Spleen (tissue), 11 donors: ENCODE data around the gene PAPPA2. TPM values are rescaled to one million over a fixed set of nuclear protein-coding genes. Genes with fewer than 3 reads are reported as not detected.

Experiments
- DNase-seq: peaks from one replicate; pipeline ENCODE4 v3.0.0-alpha.2; 2020
- H3K27ac ChIP-seq, 8 donors: fragments of 200-600 bp; sonication (generic) in 7 of 8; 1 replicate in 4 of 8; 2 replicates in 4 of 8; pipeline versions ENCODE4 v1.5.0 to v1.8.0; 2016 to 2021; ENCODE audit warnings: inconsistent platforms in 4 of 8, mild to moderate bottlenecking in 4 of 8, moderate library complexity in 1 of 8
- H3K27me3 ChIP-seq, 7 donors: fragments of 200-600 bp; sonication (generic) in 6 of 7; replicated peaks in 1 of 7; 1 replicate in 4 of 7; 2 replicates in 3 of 7; pipeline versions ENCODE4 v1.5.0 to v1.8.0; 2016 to 2021; ENCODE audit warnings: inconsistent platforms in 3 of 7, mild to moderate bottlenecking in 1 of 7
- H3K36me3 ChIP-seq, 6 donors: fragments of 200-600 bp; sonication (generic) in 5 of 6; 1 replicate in 4 of 6; 2 replicates in 2 of 6; pipeline versions ENCODE4 v1.5.0 to v1.8.0; 2016 to 2021; ENCODE audit warnings: inconsistent platforms in 2 of 6
- H3K4me1 ChIP-seq, 6 donors: fragments of 200-600 bp; sonication (generic) in 5 of 6; 1 replicate in 3 of 6; 2 replicates in 3 of 6; pipeline versions ENCODE4 v1.5.0 to v1.8.0; 2016 to 2021; ENCODE audit warnings: inconsistent platforms in 3 of 6
- H3K4me3 ChIP-seq, 8 donors: fragments of 200-600 bp; sonication (generic) in 7 of 8; 1 replicate in 4 of 8; 2 replicates in 4 of 8; pipeline versions ENCODE4 v1.5.0 to v1.8.0; 2016 to 2021; ENCODE audit warnings: inconsistent platforms in 4 of 8, mild to moderate bottlenecking in 4 of 8, moderate library complexity in 2 of 8
- H3K9me3 ChIP-seq, 8 donors: fragments of 200-600 bp; sonication (generic) in 7 of 8; 1 replicate in 4 of 8; 2 replicates in 4 of 8; pipeline versions ENCODE4 v1.5.0 to v1.8.0; 2016 to 2021; ENCODE audit warnings: inconsistent platforms in 4 of 8
- POLR2A ChIP-seq, 3 donors: fragments of 450-650 bp; IDR thresholded peaks; one replicate each; pipeline ENCODE4 v1.5.1; 2017; ENCODE audit warnings: antibody characterized with exemption in 3 of 3, mild to moderate bottlenecking in 1 of 3
- POLR2AphosphoS5 ChIP-seq, 3 donors: sonication (generic); formaldehyde crosslinking; IDR thresholded peaks; one replicate each; pipeline ENCODE4 v1.5.1; 2017; ENCODE audit warnings: antibody characterized with exemption in 3 of 3
- WGBS, 5 donors: extraction: QIAGEN DNeasy Blood & Tissue Kit in 3 of 5; methylation state at CpG; one replicate each; pipeline versions ENCODE4 v1.1.5 to v1.1.7; 2013 to 2018; 5-methylcytosine and 5-hydroxymethylcytosine counted together
- intact Hi-C: fragments of 100-400 bp; cut with DNase I; formaldehyde crosslinking; loops from one replicate; pipeline ENCODE4 v1.15.0; 2023; ENCODE audit warnings: low total_unique reads
- polyA plus RNA-seq, 3 donors: library from polyadenylated mRNA; stranded (reverse); fragments of 200-250 nt; gene quantifications; one replicate each; pipeline ENCODE4 v1.2.1, GENCODE V29; 2013
- total RNA-seq, 7 donors: library from RNA; depleted of rRNA in 3 of 7; stranded (reverse); fragments of >200 nt in 3 of 7; fragmentation: NEBNext Ultra II Directional in 4 of 7; extraction: Animal tissue kit (Norgen Biotek cat#: 25700) in 4 of 7; gene quantifications; one replicate each; pipeline versions ENCODE4 v1.1.0 to v1.2.1, GENCODE V29; 2016 to 2021
- TF ChIP-seq, protein P1 (sequence below), 11 experiments: fragments of 200-600 bp in 7 of 11; fragments of 450-650 bp in 4 of 11; sonication (generic) in 4 of 11; IDR thresholded peaks in 8 of 11; conservative IDR thresholded peaks in 3 of 11; 1 replicate in 7 of 11; 2 replicates in 4 of 11; pipeline versions ENCODE4 v1.4.0 to v1.8.0; 2016 to 2021; ENCODE audit warnings: antibody characterized with exemption in 11 of 11, inconsistent platforms in 4 of 11, mild to moderate bottlenecking in 1 of 11
- donor health status: healthy with polysubstance abuse.
- donor health status: DM: no; HTN: no; CAD: no; lungs with moderate emphysema.
- donor health status: DM: no; HTN: no; CAD: no.
- donor health status: Bipolar disorder and iron deficiency.
- donor health status: healthy.
- donor health status: DM: no; HTN: no; CAD: no.
- donor health status: DM: yes; HTN: yes; CAD: no.

The PAPPA2 gene
- total and polyA plus RNA-seq, 10 donors: 0.02 to 0.76 (median 0.06) TPM; not detected in 3

DNA sequence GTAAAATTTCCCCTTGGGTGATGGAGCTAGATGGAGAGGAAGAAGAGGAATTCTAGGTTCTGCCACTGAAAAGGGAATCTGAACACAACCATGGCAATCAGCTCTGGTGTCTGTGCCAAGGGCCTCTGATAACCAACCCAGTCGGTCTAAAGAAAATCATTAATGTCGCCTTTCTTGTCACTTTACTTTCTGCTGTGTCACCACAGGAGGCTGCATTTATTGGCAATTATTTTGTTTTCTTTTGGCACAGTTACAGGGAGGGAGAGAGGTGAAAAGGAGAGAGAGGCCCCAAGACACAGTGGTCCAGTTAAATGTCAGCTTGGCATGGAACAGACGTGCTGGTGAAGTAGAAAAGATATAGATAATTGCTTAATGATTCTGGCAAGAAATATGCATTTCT lies 414.6 kb downstream of the PAPPA2 start:
- Histone ChIP-seq H3K27me3 (no peaks in the 10 kb centered on the region), H3K36me3 (no peaks in the 10 kb centered on the region), H3K4me3 (no peak overlapping the region), H3K4me1 (no peaks in the 10 kb centered on the region), H3K27ac (no peak overlapping the region), H3K9me3 (no peaks in the 10 kb centered on the region)
- WGBS, 5 donors: 85 to 91% (median 86%) methylated on average over 3 of the region's 3 CpGs
- TF ChIP-seq, protein P1, sequence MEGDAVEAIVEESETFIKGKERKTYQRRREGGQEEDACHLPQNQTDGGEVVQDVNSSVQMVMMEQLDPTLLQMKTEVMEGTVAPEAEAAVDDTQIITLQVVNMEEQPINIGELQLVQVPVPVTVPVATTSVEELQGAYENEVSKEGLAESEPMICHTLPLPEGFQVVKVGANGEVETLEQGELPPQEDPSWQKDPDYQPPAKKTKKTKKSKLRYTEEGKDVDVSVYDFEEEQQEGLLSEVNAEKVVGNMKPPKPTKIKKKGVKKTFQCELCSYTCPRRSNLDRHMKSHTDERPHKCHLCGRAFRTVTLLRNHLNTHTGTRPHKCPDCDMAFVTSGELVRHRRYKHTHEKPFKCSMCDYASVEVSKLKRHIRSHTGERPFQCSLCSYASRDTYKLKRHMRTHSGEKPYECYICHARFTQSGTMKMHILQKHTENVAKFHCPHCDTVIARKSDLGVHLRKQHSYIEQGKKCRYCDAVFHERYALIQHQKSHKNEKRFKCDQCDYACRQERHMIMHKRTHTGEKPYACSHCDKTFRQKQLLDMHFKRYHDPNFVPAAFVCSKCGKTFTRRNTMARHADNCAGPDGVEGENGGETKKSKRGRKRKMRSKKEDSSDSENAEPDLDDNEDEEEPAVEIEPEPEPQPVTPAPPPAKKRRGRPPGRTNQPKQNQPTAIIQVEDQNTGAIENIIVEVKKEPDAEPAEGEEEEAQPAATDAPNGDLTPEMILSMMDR (IDR thresholded peaks at IDR 0.05 in 8 of 11, conservative IDR thresholded peaks at IDR 0.05 in 3 of 11): no peak
- TF ChIP-seq POLR2A (IDR thresholded peaks at IDR 0.05): no peak
- no peak for TF ChIP-seq POLR2AphosphoS5 (IDR thresholded peaks at IDR 0.05)
- intact Hi-C loops: no loop called here
- DNase-seq: no peak

DNA sequence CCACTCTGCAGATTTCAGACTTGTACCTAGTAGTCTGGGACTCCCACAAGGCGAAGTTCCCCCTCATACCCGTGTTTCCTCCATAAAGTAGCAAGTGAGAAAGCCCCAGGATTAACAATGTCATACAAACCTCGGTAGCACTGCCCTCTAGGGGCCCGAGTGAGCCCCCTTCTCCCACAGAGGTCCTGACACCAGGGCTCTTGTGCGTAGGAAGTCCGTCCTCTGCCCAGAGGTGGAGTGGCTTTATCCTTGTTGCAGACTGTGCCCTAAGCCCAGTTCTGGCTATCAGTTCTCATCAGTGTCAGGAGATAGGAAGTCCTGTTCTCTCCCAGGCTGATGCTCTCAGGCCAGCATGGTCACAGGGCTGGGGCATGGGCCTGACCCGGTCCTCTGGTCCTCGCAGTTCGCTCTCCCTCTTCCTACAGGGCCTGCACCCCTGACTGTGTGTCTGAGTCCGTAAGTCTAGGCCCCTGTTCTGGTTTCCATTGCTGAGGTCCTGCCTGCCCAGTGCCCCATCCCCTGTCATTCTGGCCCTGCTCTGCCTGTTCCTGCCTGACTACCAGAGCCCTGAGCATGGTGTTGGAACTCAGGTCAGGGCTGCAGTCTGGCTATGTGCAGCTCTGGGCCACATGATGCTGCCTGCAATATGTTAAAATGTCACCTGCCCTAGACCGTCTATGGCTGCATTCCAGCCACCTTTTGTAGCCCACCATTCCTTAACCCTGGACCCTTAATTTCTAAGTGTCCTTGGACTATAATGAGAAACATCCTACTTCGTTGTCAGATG lies 416.0 kb downstream of the PAPPA2 start:
- Histone ChIP-seq H3K27ac (no peak overlapping the region), H3K4me3 (no peak overlapping the region), H3K4me1 (no peaks in the 10 kb centered on the region), H3K9me3 (no peaks in the 10 kb centered on the region), H3K27me3 (no peaks in the 10 kb centered on the region), H3K36me3 (no peaks in the 10 kb centered on the region)
- no peak for DNase-seq
- intact Hi-C loops: no loop called here
- 67 to 74% (median 73%) methylated on average over 12 of the region's 12 CpGs for WGBS, 5 donors
- no peak for TF ChIP-seq POLR2A (IDR thresholded peaks at IDR 0.05)
- TF ChIP-seq, protein P1 (IDR thresholded peaks at IDR 0.05 in 8 of 11, conservative IDR thresholded peaks at IDR 0.05 in 3 of 11): no peak
- no peak for TF ChIP-seq POLR2AphosphoS5 (IDR thresholded peaks at IDR 0.05)

DNA sequence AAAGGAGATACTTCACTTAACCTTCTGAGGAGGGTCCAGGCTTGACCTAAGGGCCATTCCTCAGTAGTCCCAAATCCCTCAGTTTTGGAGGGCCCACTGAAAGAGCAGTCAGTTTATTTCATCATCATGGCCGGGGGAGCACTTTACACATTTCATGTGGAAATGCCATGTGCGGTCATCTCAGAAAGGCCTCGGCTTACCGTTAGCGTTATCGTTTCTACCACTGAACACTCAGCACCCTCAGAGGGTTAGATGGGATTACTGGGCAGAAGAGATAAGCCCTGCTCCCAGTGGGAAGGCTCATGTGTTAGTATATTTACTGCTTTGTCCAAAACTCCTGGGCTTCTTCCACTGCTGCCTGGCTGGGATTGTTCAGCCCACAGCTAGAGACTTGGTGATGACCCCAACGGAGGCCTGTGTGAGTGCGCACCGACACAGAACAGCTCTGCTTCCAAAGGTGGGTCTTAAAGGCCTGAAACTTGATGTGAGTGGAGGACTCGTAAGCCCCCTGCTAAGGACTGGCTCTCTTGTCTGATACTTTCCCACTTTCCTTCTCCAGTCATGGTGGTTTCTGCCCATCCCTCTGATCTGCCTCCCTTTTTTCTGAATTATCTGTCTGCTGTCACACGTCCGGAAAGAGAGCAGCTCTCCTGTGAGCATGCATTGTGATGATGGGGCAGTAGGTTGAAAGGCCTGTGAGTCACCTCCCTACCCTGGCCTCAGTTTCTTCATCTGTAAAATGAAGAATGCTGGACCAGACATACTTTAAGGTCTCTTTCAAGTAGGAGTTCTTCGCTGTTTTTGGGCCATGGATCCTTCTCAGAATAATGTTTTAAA lies 417.0 kb downstream of the PAPPA2 start:
- H3K9me3 ChIP-seq: no peaks in the 10 kb centered on the region
- intact Hi-C loops: loop anchor here (5.0 to 10.0 kb wide), 2 partner anchors 315 to 508 kb away; no protein-coding TSS in a partner anchor
- H3K27me3 ChIP-seq: no peaks in the 10 kb centered on the region
- no peak overlapping the region for H3K4me3 ChIP-seq
- no peak for DNase-seq
- TF ChIP-seq, protein P1 (IDR thresholded peaks at IDR 0.05 in 8 of 11, conservative IDR thresholded peaks at IDR 0.05 in 3 of 11): no peak
- TF ChIP-seq POLR2A (IDR thresholded peaks at IDR 0.05) (no peak), POLR2AphosphoS5 (IDR thresholded peaks at IDR 0.05) (no peak)
- no peaks in the 10 kb centered on the region for H3K36me3 ChIP-seq
- 88 to 93% (median 90%) methylated on average over 9 to 13 of the region's 13 CpGs for WGBS, 5 donors
- no peak overlapping the region for H3K27ac ChIP-seq
- H3K4me1 ChIP-seq: no peaks in the 10 kb centered on the region
